Uterus (tissue), 4 donors: ENCODE results near the gene DUSP18. TPM values are rescaled to one million over a fixed set of nuclear protein-coding genes. Genes with fewer than 3 reads are reported as not detected.

Experiments
- DNase-seq, 2 donors: peaks; one replicate each; pipeline ENCODE4 v3.0.0-alpha.2; 2019 to 2020
- H3K27ac ChIP-seq, 2 donors: fragments of 200-600 bp; sonication (generic); 1 replicate in 1 of 2; 2 replicates in 1 of 2; pipeline ENCODE4 v1.5.1; 2016 to 2018
- H3K27me3 ChIP-seq, 2 donors: fragments of 200-600 bp; sonication (generic); one replicate each; pipeline ENCODE4 v1.5.1; 2018 to 2019; ENCODE audit warnings: control low read depth in 1 of 2
- H3K36me3 ChIP-seq, 2 donors: fragments of 200-600 bp; sonication (generic); one replicate each; pipeline ENCODE4 v1.5.1; 2019; ENCODE audit warnings: control low read depth in 1 of 2
- H3K4me1 ChIP-seq, 2 donors: fragments of 200-600 bp; sonication (generic); one replicate each; pipeline ENCODE4 v1.5.1; 2018 to 2019; ENCODE audit warnings: control low read depth in 1 of 2
- H3K4me3 ChIP-seq, 2 donors: fragments of 200-600 bp; sonication (generic); 1 replicate in 1 of 2; 2 replicates in 1 of 2; pipeline ENCODE4 v1.5.1; 2018 to 2019; ENCODE audit warnings: mild to moderate bottlenecking in 1 of 2
- H3K9me3 ChIP-seq, 2 donors: fragments of 200-600 bp; sonication (generic); one replicate each; pipeline ENCODE4 v1.5.1; 2019; ENCODE audit warnings: control low read depth in 1 of 2
- CTCF ChIP-seq, 4 experiments: fragments of 200-600 bp in 2 of 4; fragments of 450-650 bp in 2 of 4; sonication (generic) in 2 of 4; IDR thresholded peaks; one replicate each; pipeline ENCODE4 v1.5.1; 2016 to 2019; ENCODE audit warnings: antibody characterized with exemption in 4 of 4, mild to moderate bottlenecking in 2 of 4, moderate library complexity in 1 of 4
- POLR2A ChIP-seq, 2 donors: fragments of 450-650 bp; IDR thresholded peaks; one replicate each; pipeline ENCODE4 v1.6.1; 2016; ENCODE audit warnings: antibody characterized with exemption in 2 of 2, mild to moderate bottlenecking in 1 of 2, moderate library complexity in 1 of 2
- intact Hi-C: fragments of 100-400 bp; cut with DNase I; formaldehyde crosslinking; loops from one replicate; pipeline ENCODE4 v1.15.1; 2023; ENCODE audit warnings: low total_unique reads
- total RNA-seq, 4 donors: library from RNA; depleted of rRNA in 3 of 4; stranded (reverse); fragments of >200 nt in 3 of 4; gene quantifications; one replicate each; pipeline versions ENCODE4 v1.1.0 to v1.2.4, GENCODE V29; 2014 to 2023
- donor health status: DM: yes; HTN: yes; CAD: no.

Gene DUSP18
- total RNA-seq, 4 donors from 2014 or later = 0.88 to 10.6 (median 9.8) TPM

- no peak for DNase-seq
- TF ChIP-seq POLR2A (IDR thresholded peaks at IDR 0.05) = no peak
- TF ChIP-seq CTCF (IDR thresholded peaks at IDR 0.05) = no peak
- no peak overlapping the region for H3K27ac ChIP-seq
- no peak overlapping the region for H3K4me3 ChIP-seq
- no peaks in the 10 kb centered on the region for H3K9me3 ChIP-seq
- intact Hi-C loops = no loop called here
- H3K36me3 ChIP-seq = no peaks in the 10 kb centered on the region
- H3K27me3 ChIP-seq = no peaks in the 10 kb centered on the region
- H3K4me1 ChIP-seq = peaks cover 0 to 10% of the 10 kb centered on the region in 2 donors
These were observed 27.3 kb downstream of the DUSP18 start for GRCh38 chr22:30640361-30640760.

DNA sequence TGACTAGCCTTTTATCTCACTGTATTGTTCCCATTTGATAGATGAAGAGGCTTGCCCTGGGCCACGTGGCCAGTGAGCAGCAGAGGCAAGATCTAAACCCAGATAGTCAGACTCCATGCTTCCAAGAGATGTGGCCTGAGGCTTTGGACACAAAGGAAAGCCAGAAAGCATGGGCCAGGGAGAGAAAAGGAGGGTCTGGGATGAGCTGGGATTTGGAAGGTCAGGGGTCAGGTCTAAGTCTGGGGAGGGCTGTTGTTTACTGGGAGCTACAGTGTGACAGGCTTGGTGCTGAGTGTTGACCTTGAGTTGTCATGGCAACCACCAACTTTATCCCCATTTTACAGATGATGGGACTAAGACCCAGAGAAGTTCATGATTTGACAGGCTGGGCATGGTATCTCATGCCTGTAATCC is 30.0 kb downstream of the DUSP18 start:
- intact Hi-C loops = no loop called here
- H3K27ac ChIP-seq = no peak overlapping the region
- peaks cover 0 to 19% of the 10 kb centered on the region in 2 donors for H3K4me1 ChIP-seq
- no peaks in the 10 kb centered on the region for H3K36me3 ChIP-seq
- H3K4me3 ChIP-seq = no peak overlapping the region
- no peak for DNase-seq
- no peaks in the 10 kb centered on the region for H3K9me3 ChIP-seq
- no peaks in the 10 kb centered on the region for H3K27me3 ChIP-seq
- TF ChIP-seq CTCF (IDR thresholded peaks at IDR 0.05) (no peak), POLR2A (IDR thresholded peaks at IDR 0.05) (no peak)

- H3K4me1 ChIP-seq = peaks cover 0 to 19% of the 10 kb centered on the region in 2 donors
- peak; percentile 27 to 31 for DNase-seq
- TF ChIP-seq CTCF (IDR thresholded peaks at IDR 0.05) (no peak), POLR2A (IDR thresholded peaks at IDR 0.05) (no peak)
- peak overlapping the region; percentile 44 to 71 for H3K4me3 ChIP-seq
- no peaks in the 10 kb centered on the region for H3K9me3 ChIP-seq
- H3K27ac ChIP-seq = peak overlapping the region; percentile 97 to 99
- H3K27me3 ChIP-seq = no peaks in the 10 kb centered on the region
- no peaks in the 10 kb centered on the region for H3K36me3 ChIP-seq
- intact Hi-C loops = no loop called here
These were observed 31.2 kb downstream of the DUSP18 start for GRCh38 chr22:30636226-30637077.

- Histone ChIP-seq H3K4me3 (peak within 1 kb of the TSS; percentile 44 to 71), H3K9me3 (no peaks in the 10 kb centered on the region), H3K27me3 (no peaks in the 10 kb centered on the region), H3K27ac (peak within 1 kb of the TSS; percentile 97 to 99), H3K36me3 (no peaks in the 10 kb centered on the region), H3K4me1 (peaks cover 0 to 19% of the 10 kb centered on the region in 2 donors)
- intact Hi-C loops = no loop called here
- DNase-seq = peak; percentile 97
- peak; percentile 23 to 64 (median 48) for TF ChIP-seq CTCF (IDR thresholded peaks at IDR 0.05)
- peak; percentile 72 to 76 for TF ChIP-seq POLR2A (IDR thresholded peaks at IDR 0.05)
These were observed 32.1 kb downstream of the DUSP18 start, which contains the start of gene SLC35E4 for GRCh38 chr22:30635273-30636225. SLC35E4 (plus strand) TSS chr22:30635781; CDS start chr22:30636451, 670 bp downstream.
